GM11168 (cell line): ENCODE data around the gene DCAF11.
"Not testable (repeated sequence)": the region's sequence is repeated elsewhere in the genome, so short reads cannot be mapped to it uniquely, and the experiment has no call there.

Source experiments
- in situ Hi-C: fragments of 300-500 bp; cut with MboI; formaldehyde crosslinking; loops from one replicate; pipeline ENCODE4 v1.12.0; 2022; ENCODE audit warnings: low sequenced_read_pairs; ENCODE audit not compliant: unreplicated experiment

Gene DCAF11

DNA sequence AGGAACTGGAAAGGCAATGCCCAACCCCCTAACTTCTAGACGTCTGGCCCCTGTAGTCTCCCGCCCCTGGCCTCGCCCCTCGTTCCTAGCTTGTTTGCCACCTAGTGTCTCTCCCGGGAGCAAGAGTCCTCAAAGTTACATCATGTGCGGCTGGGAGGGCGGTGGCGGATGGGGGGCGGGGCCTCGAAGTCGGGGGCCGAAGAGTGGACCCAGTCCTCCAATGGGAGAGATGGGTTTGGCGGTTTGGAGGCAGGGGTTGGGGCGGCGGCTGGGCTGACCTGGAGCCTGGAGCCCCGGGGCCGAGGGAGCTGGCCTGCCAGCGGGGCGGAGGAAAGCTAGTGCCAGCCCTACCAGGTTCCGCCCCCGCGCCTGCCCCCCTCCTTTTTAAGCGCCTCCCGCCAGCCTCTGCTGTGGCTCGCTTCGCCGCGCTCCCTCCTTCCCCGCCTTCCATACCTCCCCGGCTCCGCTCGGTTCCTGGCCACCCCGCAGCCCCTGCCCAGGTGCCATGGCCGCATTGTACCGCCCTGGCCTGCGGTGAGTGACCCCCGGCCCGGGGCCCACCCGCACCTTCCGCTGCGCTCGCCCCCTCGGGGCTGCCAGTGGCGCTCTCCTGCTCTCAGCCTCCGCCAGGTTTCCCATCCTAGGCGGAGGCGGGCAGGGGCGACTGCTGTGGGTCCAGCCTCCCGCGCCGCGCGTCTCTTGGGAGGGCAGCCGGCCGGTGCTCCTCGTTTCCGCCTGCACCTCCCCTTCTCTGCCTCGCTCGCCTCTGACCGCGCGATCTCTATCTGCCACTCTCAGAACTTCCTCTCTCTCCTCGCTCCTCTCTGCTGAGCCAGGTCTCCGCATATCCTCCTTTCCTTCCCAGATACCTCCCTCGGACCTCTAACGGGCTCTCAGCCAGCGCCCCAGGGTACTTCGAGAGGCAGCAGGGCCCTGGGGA, 20.4 kb upstream of the DCAF11 start, which contains the start of gene PCK2:
TSS of gene PCK2 (plus strand) at position 411 of the 940 bp plus-strand sequence. CDS start at position 506, 95 bp downstream.
- in situ Hi-C loops, result loop anchor here (5.0 to 25.0 kb wide), 2 partner anchors 37 to 107 kb away; partner anchors contain the start of gene DHRS4L2

DNA sequence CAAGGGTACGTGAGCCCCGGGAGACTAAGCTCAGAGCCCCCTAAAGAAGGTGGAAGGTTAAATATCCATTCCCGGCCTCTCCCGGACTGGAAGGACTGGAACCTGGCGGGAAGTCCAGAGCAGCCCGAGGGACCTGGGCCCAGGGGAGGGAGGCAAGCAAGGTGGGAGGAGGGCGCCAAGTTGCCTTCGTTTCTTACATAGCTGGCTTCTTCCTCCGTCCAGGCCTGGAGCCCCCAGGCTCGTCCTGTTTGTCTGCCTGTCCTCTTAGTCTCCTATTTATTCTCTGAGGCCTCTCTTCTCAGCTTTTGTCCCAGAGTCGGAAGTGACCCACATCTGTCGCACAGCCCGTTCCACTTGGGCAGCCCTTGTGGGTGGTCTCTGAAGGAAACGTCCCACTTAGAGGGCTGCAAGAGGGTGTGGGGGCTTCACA, 19.7 kb upstream of the DCAF11 start:
- in situ Hi-C loops, result loop anchor here (5.0 to 25.0 kb wide), 2 partner anchors 38 to 108 kb away; partner anchors contain the start of gene DHRS4L2

DNA sequence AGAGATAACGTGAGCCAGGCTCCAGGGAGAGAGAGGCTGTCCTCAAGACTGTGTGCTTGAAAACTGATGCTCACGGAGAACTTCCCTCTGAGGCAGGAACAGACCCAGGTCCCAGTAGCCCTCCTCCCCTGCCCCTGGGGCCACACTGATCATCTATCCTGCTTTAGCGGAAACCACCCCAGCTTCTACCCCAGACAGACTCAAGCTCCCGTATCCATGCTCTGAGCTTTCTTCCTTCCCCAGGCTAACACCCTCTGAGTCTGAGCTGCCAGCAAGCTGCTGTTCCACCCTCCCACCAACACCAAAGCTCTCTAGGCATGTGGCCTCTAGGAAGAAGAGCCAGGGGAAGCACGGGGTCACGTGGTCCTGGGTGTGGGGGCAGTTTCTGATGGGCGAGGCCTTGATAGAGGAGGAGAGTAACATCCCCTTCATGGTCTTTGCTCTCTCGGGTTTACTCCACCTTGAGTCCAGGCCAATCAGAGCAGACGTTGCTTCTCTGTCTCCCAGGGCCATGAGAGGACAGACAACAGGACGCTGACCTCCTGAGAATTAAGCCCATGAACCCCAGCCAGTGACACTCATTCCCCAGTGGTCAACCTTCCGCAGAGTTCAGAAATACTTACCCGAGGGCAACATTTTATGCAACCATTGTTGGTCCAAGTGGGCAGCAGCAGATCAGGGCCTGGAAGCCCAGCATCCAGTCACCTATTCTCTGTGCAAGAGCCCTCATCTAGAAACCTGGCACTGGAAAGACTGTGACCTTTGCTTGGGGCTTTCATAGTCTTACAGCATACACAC, 19.1 kb upstream of the DCAF11 start:
- in situ Hi-C loops, result loop anchor here (25.0 kb wide), 1 partner anchor 108 kb away; the partner anchor contains the start of gene DHRS4L2

DNA sequence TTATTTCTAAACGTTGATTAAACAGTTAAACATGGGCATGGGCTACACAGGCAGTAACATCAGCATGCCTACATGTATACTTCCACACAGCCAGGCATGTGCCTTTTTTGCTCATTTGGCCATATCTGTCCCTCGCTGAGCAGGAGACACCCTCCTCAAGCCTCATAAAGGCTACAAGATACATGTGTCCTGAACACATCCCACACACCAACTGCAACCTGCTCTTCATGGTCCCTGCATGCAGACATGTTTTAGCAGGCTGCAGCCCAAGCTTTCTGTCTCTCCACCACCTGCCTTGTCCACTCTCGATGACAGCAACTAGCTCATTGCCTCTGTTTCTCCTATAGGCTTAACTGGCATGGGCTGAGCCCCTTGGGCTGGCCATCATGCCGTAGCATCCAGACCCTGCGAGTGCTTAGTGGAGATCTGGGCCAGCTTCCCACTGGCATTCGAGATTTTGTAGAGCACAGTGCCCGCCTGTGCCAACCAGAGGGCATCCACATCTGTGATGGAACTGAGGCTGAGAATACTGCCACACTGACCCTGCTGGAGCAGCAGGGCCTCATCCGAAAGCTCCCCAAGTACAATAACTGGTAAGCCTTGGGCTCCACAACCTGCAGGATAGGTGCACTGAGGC, 17.9 kb upstream of the DCAF11 start:
- in situ Hi-C loops, result loop anchor here (25.0 kb wide), 1 partner anchor 109 kb away; the partner anchor contains the start of gene DHRS4L2

DNA sequence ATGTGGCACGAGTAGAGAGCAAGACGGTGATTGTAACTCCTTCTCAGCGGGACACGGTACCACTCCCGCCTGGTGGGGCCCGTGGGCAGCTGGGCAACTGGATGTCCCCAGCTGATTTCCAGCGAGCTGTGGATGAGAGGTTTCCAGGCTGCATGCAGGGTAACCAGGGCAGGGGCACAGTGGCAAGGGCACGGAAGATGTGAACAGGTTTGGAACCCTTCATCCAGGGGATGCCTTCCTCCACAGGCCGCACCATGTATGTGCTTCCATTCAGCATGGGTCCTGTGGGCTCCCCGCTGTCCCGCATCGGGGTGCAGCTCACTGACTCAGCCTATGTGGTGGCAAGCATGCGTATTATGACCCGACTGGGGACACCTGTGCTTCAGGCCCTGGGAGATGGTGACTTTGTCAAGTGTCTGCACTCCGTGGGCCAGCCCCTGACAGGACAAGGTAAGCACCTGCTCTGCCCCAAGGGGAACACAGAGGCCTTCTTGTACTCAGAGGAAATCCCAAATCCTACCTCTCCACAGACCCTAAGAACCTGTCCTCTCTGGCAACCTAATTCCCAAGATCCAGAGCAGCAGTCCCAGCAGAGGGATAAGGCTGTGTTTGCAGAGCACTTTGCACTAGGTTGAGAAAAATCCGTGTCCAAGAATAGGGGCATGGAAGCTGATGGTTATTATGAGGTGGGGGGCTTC, 16.2 kb upstream of the DCAF11 start:
- in situ Hi-C loops, result loop anchor here (25.0 kb wide), 1 partner anchor 111 kb away; the partner anchor contains the start of gene DHRS4L2

DNA sequence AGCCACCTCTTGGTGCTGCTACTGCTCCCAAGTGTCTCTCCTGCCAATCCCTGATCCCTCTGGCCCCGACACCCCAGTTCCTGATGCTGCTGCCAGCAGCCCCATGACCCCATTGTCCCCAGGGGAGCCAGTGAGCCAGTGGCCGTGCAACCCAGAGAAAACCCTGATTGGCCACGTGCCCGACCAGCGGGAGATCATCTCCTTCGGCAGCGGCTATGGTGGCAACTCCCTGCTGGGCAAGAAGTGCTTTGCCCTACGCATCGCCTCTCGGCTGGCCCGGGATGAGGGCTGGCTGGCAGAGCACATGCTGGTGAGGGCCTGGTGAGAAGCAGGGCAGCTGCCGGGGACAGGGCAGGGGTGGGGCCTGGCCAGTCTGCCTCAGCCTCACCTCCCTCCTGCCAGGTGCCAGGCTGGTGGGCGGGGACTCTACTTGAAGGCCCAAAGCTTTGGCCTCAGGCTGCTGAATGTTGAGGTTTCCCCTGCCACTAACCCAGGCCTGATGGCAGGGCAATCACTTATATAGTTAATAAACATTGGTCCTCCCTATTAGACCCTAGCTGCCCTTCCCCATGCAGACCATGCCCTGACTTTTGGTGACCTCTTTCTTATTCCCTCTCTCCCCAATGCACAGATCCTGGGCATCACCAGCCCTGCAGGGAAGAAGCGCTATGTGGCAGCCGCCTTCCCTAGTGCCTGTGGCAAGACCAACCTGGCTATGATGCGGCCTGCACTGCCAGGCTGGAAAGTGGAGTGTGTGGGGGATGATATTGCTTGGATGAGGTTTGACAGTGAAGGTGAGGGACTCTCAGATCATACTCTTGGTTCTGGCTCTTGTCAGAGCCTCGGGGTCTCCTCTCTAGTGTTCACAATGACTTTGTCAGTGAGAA, 15.4 kb upstream of the DCAF11 start:
- in situ Hi-C loops, result loop anchor here (25.0 kb wide), 1 partner anchor 112 kb away; the partner anchor contains the start of gene DHRS4L2

DNA sequence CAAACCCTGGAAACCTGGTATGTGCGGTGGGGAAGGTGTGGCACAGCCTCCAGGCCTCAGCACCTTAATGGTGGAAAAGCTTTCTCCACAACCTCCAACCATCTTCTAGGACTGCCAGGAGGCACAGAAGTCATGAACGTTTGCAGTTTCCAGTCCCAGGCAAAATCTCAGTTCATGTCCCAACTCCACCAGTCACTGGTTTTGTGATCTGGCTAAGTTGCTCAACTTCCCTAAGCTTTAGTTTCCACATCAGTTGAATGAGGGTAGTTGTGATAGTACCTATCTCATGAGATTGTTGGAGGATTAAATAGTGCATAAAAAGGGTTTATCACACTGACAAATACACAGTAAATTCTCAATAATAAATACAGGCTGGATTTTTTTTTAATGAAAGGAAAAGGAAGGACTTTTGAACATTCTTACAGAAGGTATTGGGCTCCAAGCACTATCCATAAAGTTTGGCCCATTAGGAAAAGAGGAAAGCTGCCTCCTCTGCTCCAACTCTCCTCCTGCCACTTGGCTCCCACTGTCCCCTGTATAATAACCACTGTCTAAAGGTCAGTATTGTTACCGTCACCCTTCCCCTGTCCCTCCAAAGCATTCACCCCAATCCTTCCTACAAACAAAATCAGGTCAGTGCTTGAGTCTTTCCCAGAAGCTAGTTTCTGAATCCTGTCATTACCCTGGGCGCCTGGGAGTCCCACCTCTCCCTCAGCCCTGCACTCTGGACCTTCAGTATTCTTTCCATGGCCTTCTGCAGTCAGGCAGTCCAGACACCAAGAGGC, 14.2 kb upstream of the DCAF11 start:
- in situ Hi-C loops, result no loop called here

DNA sequence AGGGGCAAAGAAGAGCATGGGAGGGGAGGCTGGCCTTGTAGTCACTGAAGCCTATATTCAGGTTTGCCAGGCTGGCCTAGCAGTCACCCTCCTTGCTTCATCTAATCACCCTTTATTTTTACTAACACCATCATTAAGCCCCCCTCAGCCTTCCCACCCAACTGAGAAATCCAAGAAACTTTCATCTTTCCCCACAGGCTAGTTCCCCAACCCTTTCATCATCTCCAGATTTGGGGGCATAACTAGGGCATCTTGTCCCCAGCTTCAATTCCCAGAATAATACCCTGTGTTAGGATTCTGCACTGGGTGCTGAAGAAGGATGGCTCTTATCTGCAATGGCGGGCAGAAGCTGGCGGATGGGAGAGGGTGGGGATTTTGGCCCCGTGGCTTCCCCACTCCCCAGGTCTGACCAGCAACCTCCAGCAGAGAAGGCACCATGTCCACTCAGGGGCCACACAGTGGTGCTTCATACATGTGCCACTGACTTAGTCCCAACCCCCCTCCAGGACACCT, 13.5 kb upstream of the DCAF11 start:
- in situ Hi-C loops, result no loop called here

DNA sequence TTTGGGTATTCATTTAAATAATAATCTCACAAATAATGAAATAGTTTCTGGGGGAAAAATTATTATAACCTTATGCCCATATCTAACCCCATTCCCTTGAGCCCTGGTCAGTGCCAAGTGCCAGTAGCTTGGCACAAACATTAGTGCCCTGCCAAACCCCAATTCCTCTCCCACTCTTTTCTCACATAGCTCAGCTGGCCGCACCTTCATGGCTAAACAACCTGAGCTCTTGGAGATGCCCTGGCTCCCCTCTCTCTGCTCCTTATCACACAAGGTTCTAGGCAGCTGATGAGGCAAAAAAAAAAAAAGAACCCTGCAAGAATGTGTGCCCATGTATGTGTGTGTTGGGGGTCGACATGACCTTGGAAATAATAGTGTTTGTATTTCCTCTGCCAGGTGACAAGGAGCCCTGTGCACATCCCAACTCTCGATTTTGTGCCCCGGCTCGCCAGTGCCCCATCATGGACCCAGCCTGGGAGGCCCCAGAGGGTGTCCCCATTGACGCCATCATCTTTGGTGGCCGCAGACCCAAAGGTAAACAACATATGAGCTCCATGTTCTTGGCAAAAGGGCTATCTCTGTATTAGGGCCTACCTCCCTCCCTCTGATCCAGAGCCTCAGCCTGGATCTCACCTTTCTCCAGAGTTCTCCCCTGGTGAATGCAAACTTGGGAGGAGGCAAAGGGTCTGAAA, 12.1 kb upstream of the DCAF11 start:
- in situ Hi-C loops, result no loop called here

DNA sequence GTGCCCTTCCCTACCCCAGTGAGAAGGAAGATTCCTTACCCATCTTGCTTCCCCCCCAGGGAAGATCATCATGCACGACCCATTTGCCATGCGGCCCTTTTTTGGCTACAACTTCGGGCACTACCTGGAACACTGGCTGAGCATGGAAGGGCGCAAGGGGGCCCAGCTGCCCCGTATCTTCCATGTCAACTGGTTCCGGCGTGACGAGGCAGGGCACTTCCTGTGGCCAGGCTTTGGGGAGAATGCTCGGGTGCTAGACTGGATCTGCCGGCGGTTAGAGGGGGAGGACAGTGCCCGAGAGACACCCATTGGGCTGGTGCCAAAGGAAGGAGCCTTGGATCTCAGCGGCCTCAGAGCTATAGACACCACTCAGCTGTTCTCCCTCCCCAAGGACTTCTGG, 11.1 kb upstream of the DCAF11 start:
- in situ Hi-C loops, result no loop called here

DNA sequence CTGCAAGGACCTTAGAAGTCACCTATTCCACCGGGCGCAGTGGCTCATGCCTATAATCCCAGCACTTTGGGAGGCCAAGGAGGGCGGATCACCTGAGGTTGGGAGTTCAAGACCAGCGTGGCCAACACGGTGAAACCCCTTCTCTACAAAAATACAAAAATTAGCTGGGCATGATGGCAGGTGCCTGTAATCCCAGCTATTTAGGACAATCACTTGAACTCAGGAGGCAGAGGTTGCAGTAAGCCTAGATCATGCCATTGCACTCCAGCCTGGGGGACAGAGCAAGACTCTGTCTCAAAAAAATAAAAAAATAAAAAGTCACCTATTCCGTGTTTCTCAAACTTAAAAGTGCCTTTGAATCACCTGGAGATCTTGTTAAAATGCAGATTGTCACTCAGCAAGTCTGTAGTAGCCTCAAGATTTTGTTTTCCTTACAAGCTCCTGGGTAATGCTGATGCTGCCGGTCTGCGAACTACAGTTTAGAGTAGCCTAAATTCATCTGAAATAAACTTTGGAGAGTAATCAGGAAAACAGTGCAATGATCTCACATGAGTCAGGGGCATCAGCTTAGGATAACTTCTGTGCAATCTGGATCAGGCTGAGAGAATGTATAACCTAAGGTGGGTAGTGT, 8.9 kb upstream of the DCAF11 start:
- in situ Hi-C loops, result not testable (repeated sequence)

DNA sequence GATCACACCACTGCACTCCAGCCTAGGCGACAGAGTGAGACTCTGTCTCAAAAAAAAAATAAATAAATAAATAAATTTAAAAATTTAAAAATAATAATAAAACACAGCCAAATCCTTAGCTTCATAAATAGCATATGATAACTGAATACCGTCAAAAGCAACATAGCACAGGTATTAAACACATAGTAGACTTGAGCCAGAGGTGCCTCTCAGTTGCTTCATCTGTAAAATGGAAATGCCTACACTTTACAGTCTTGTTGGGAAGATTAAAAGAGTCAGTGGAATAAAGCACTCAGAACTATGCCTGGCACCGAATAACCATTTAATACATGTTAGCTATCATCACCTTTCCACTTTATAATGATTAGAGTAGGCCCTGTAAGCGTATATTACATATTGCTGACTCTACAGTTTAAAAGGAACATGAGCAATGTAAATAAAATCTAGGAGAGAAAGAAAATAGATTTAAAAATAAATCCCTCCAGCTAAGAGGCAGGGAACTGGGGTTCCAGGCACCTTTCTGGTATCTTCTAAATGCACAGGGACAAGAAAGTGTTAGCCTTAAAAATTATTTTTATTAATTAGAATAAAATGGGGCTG, 7.8 kb upstream of the DCAF11 start:
- in situ Hi-C loops, result no loop called here

DNA sequence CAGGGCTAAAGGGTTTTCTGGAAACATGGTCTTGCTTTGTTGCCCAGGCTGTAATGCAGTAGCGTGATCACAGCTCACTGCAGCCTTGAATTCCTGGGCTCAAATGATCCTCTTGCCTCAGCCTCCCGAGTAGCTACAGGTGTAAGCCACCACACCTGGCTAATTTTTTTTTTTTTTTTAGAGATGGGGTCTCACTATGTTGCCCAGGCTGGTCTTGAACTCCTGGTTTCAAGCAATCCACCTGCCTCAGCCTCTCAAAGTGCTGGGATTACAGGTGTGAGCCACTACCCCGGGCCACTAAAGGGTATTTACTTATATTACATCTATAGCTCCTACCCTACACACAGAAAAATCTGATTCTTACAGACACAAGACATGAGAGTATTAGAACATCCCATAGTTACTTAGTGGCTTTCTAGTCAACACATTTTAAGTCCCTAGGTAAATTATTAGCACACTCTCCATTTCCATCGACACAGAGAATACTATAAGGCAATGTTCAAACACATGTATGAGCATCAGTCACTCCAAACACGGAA, 6.2 kb upstream of the DCAF11 start:
- in situ Hi-C loops, result no loop called here

DNA sequence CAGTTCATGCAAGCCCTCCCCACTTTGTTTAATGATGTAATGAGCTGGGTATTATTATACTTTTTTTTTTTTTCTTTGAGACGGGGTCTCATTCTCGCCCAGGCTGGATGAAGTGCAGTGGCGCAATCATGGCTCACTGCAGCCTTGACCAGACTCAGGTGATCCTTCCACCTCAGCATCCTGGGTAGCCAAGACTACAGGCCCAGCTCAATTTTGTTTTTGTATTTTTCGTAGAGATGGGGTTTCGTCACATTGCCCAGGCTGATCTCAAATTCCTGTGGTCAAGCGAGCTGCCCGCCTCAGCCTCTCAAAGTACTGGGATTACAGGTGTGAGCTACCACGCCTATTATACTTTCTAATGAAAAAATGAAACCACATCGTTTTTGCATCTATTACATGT, 4.5 kb upstream of the DCAF11 start:
- in situ Hi-C loops, result no loop called here

DNA sequence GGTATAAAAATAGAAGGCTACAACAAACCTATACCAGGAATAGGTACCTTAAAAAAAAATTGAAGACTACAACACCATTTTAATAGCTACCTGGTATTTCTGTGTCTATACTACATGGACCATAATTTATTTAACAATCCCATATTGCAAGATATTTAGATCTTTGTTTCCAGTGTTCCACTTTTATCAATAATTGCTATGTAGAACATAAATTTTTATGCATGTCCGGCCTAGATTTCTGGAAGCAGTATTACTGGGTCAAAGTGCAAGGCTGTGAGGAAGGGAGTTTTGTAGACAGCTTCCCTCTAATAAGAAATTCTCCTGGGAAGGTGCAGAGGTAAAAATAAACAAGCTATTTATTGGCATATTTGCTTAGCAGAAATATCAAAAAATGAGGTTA, 4.1 kb upstream of the DCAF11 start:
- in situ Hi-C loops, result no loop called here

DNA sequence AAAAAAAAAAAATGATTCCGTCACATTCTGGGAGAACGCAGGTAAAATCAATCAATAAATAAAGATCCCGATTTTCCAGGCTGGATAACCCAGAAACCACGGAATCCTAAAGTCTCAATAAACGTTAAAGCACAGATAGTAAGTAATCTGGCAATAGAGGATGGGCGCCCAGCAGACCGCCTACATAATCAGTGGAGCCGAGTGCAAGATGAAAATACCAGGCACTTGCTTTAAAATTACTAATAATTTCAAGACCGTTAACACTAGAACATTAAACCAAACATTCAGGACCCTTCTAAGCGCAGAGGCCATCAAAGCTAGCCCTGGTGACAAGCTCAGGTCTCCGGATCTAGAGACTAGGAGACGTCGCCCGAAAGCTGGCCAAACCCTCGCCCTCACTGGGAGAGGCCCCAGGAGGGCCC, 1.2 kb upstream of the DCAF11 start:
- in situ Hi-C loops, result no loop called here
